GM12873 (cell line): Measurements from ENCODE around the gene RICTOR.

ENCODE experiments used
- CTCF ChIP-seq: IDR thresholded peaks from 2 replicates; pipeline ENCODE4 v1.5.1; 2012; ENCODE audit warnings: low read depth, mild to moderate bottlenecking, moderate library complexity, low read length, control low read depth; ENCODE audit not compliant: insufficient read depth; ENCODE audit errors: missing control alignments

Gene RICTOR

GRCh38 chr5:38899936-38900335 lies 174.3 kb downstream of the RICTOR start:
- TF ChIP-seq CTCF, result no peak

- no peak for TF ChIP-seq CTCF
Observed at GRCh38 chr5:38896760-38897159, 177.4 kb downstream of the RICTOR start.

- TF ChIP-seq CTCF, result no peak
Observed at GRCh38 chr5:38892363-38892762, 181.8 kb downstream of the RICTOR start.

GRCh38 chr5:38891563-38891962 lies 182.6 kb downstream of the RICTOR start:
- no peak for TF ChIP-seq CTCF

GRCh38 chr5:38889424-38889823 lies 184.8 kb downstream of the RICTOR start:
- no peak for TF ChIP-seq CTCF

GRCh38 chr5:38888041-38888440 lies 186.2 kb downstream of the RICTOR start:
- TF ChIP-seq CTCF, result no peak
